ENCODE data around the gene PLAAT3. TPM values are rescaled to one million over a fixed set of nuclear protein-coding genes. Genes with fewer than 3 reads are reported as not detected.

Gene PLAAT3
- total and polyA plus RNA-seq, 2 of the 8 experiments (the other 6 are each of a cell fraction or from before 2014, with no cell fraction given) = 109 to 190 TPM

DNA sequence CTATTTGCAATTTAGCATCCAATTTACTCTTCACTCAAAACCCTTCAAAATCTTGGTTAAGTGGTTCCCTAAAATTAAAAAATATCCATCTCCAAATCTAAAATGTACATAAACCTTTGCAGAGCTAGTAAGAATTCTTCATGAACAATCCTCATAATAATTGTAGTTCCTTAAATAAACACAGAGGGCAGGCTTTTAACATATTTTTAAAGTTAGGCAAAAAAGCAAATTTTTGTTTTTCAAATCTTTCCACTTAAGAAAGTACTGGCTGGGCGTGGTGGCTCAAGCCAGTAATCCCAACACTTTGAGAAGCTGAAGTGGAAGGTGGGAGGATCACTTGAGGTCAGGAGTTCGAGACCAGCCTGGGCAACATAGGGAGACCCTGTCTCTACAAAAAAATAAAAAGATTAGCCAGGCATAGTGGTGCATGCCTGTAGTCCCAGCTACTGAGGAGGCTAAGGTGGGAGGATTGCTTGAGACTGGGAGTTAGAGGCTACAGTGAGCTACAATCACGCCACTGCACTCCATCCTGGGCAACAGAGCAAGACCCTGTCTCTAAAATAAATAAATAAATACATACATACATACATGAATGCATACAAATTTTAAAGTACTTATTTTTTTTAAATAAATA lies 25.1 kb upstream of the PLAAT3 start (continued):
- TF ChIP-seq, protein P1, sequence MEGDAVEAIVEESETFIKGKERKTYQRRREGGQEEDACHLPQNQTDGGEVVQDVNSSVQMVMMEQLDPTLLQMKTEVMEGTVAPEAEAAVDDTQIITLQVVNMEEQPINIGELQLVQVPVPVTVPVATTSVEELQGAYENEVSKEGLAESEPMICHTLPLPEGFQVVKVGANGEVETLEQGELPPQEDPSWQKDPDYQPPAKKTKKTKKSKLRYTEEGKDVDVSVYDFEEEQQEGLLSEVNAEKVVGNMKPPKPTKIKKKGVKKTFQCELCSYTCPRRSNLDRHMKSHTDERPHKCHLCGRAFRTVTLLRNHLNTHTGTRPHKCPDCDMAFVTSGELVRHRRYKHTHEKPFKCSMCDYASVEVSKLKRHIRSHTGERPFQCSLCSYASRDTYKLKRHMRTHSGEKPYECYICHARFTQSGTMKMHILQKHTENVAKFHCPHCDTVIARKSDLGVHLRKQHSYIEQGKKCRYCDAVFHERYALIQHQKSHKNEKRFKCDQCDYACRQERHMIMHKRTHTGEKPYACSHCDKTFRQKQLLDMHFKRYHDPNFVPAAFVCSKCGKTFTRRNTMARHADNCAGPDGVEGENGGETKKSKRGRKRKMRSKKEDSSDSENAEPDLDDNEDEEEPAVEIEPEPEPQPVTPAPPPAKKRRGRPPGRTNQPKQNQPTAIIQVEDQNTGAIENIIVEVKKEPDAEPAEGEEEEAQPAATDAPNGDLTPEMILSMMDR (IDR thresholded peaks at IDR 0.05; ENCODE audit: control extremely low read depth in 1 of 3, insufficient read depth in 1 of 3, low read depth in 1 of 3, low read length in 3 of 3) = no peak
- no peak for TF ChIP-seq SP4 (IDR thresholded peaks at IDR 0.05; ENCODE audit: low read length)
- TF ChIP-seq ASH2L (IDR thresholded peaks at IDR 0.05; ENCODE audit: low read length) = no peak
- TF ChIP-seq CHD2 (IDR thresholded peaks at IDR 0.05; ENCODE audit: low read length) = no peak
- no peak for TF ChIP-seq SIX5 (IDR thresholded peaks at IDR 0.05; ENCODE audit: low read depth, low read length)
- TF ChIP-seq HDAC6 (IDR thresholded peaks at IDR 0.05; ENCODE audit: low read depth, low read length) = no peak
- no peak for TF ChIP-seq CTBP2 (IDR thresholded peaks at IDR 0.05; ENCODE audit: borderline replicate concordance, insufficient read depth, insufficient read length, low read length)
- TF ChIP-seq RNF2 (IDR thresholded peaks at IDR 0.05; ENCODE audit: borderline replicate concordance, low read depth, low read length, missing control alignments, poor library complexity, severe bottlenecking) = no peak
- TF ChIP-seq GABPA (IDR thresholded peaks at IDR 0.05; ENCODE audit: borderline replicate concordance, insufficient read depth, low read length) = no peak
- TF ChIP-seq SUZ12 (IDR thresholded peaks at IDR 0.05; ENCODE audit: low read length) = no peak
- no peak for TF ChIP-seq EP300 (IDR thresholded peaks at IDR 0.05; ENCODE audit: borderline replicate concordance in 1 of 2, low read depth in 2 of 2, low read length in 2 of 2)
